Measurements from ENCODE around the gene NPHP4. TPM values are rescaled to one million over a fixed set of nuclear protein-coding genes. Genes with fewer than 3 reads are reported as not detected.

The NPHP4 gene
- polyA plus RNA-seq, 1 donor (not counting 4 experiments of a cell fraction or from before 2014, with no cell fraction given), result 3.7 TPM

DNA sequence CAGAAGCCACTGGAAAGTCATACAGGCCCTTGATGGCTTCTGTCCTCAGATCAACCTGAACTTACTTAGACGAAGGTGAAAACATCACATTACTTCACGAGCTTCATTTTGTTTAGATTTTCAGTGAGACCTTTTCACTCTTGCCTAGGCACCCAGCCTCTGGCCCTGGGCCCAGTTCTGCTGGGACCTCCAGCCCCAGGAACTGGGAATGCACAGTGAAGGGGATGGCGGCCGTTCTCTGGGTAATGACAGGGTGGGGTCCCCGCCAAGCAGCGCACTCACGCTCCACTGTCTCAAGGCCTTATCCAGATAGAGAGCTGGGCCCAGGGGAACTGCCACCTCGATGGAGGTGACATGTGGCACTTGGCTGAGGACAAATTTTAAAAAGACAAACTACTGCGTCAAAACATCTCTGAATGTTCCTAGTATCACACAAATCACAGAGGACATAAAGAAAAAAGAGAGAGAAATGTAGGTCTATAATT, 54.8 kb downstream of the NPHP4 start:
- Histone ChIP-seq H3K9me3 (ENCODE audit: control insufficient read depth, low read depth, low read length) (no peaks in the 10 kb centered on the region), H3K27ac (ENCODE audit: control insufficient read depth, insufficient read depth, low read length) (no peak overlapping the region), H3K79me2 (ENCODE audit: control insufficient read depth, insufficient read depth, low read length) (no peaks in the 10 kb centered on the region), H3K4me1 (ENCODE audit: control insufficient read depth, extremely low read depth, insufficient read depth, low read length) (peaks cover 9% of the 10 kb centered on the region), H3K9me1 (ENCODE audit: control insufficient read depth, extremely low read depth, insufficient read depth, low read length) (no peaks in the 10 kb centered on the region), H3K36me3 (ENCODE audit: control insufficient read depth in 2 of 2, extremely low read depth in 1 of 2, insufficient read depth in 2 of 2, low read length in 2 of 2) (peaks cover 0 to 4% of the 10 kb centered on the region in 2 experiments), H3K4me2 (ENCODE audit: control insufficient read depth, extremely low read depth, insufficient read depth, low read depth, low read length) (no peak overlapping the region), H4K20me1 (ENCODE audit: control insufficient read depth, extremely low read depth, insufficient read depth, low read length) (no peaks in the 10 kb centered on the region), H3K27me3 (ENCODE audit: control insufficient read depth, extremely low read depth, insufficient read depth, low read length) (no peaks in the 10 kb centered on the region), H3K4me3 (ENCODE audit: control insufficient read depth in 2 of 3, extremely low read depth in 1 of 3, insufficient read depth in 2 of 3, low read depth in 1 of 3, low read length in 3 of 3) (no peak overlapping the region), H2AFZ (ENCODE audit: control insufficient read depth, low read length) (no peak overlapping the region), H3K9ac (ENCODE audit: control insufficient read depth, extremely low read depth, insufficient read depth, low read length) (no peak overlapping the region)
- no peak for TF ChIP-seq EZH2 (IDR thresholded peaks at IDR 0.05; ENCODE audit: low read length)
- TF ChIP-seq, protein P1, sequence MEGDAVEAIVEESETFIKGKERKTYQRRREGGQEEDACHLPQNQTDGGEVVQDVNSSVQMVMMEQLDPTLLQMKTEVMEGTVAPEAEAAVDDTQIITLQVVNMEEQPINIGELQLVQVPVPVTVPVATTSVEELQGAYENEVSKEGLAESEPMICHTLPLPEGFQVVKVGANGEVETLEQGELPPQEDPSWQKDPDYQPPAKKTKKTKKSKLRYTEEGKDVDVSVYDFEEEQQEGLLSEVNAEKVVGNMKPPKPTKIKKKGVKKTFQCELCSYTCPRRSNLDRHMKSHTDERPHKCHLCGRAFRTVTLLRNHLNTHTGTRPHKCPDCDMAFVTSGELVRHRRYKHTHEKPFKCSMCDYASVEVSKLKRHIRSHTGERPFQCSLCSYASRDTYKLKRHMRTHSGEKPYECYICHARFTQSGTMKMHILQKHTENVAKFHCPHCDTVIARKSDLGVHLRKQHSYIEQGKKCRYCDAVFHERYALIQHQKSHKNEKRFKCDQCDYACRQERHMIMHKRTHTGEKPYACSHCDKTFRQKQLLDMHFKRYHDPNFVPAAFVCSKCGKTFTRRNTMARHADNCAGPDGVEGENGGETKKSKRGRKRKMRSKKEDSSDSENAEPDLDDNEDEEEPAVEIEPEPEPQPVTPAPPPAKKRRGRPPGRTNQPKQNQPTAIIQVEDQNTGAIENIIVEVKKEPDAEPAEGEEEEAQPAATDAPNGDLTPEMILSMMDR (optimal IDR thresholded peaks at IDR 0.05 in 1 of 3, IDR thresholded peaks at IDR 0.05 in 1 of 3, conservative IDR thresholded peaks at IDR 0.05 in 1 of 3; ENCODE audit: extremely low read depth in 1 of 3, insufficient read depth in 2 of 3, low read length in 3 of 3), result no peak
- dilution Hi-C loops (cut with MboI; ENCODE audit: extremely low pct_ligation_motif_present, low sequenced_read_pairs), result no loop called here
- DNase-seq (ENCODE audit: low read depth, low spot score) (no peak), FAIRE-seq (no peak)

DNA sequence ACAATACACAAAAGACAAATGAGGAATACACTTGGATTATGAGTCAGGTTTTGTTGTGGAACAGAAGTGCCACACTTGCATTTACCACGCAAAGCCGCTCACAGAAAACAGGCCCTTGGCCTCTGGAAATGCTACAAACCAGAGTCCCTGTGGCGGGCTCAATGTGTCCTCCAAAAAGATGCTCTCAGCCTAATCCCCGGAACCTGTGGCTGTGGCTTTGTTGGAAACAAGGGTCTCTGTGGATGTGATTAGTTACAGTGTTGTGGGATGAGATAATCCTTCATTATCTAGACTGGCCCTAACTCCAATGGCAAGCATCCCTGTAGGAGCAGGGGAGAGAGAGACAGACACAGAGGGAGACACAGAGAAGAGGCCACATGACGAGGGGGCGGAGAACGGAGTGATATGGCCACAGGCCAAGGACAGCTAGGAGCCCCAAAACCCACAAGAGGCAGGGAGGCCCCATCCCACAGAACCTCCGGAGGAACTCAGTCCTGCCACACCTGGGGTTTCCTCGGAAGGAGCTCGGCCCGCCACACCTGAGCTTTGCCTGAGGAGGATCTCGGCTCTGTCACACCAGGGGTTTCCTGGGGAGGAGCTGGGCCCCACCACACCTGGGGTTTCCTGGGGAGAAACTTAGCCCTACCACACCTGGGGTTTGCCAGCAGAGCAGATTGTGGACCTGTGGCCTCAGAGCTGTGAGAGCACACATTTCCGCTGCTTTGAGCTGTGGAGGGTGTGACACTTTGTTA, 55.4 kb downstream of the NPHP4 start:
- no peaks in the 10 kb centered on the region for H4K20me1 ChIP-seq (ENCODE audit: control insufficient read depth, extremely low read depth, insufficient read depth, low read length)
- no peaks in the 10 kb centered on the region for H3K27me3 ChIP-seq (ENCODE audit: control insufficient read depth, extremely low read depth, insufficient read depth, low read length)
- no peak overlapping the region for H3K27ac ChIP-seq (ENCODE audit: control insufficient read depth, insufficient read depth, low read length)
- FAIRE-seq (no peak), DNase-seq (ENCODE audit: low read depth, low spot score) (no peak)
- H3K9ac ChIP-seq (ENCODE audit: control insufficient read depth, extremely low read depth, insufficient read depth, low read length), result no peak overlapping the region
- H3K36me3 ChIP-seq (ENCODE audit: control insufficient read depth in 2 of 2, extremely low read depth in 1 of 2, insufficient read depth in 2 of 2, low read length in 2 of 2), result peaks cover 0 to 4% of the 10 kb centered on the region in 2 experiments
- H3K79me2 ChIP-seq (ENCODE audit: control insufficient read depth, insufficient read depth, low read length), result no peaks in the 10 kb centered on the region
- no peaks in the 10 kb centered on the region for H3K9me1 ChIP-seq (ENCODE audit: control insufficient read depth, extremely low read depth, insufficient read depth, low read length)
- no peak overlapping the region for H3K4me2 ChIP-seq (ENCODE audit: control insufficient read depth, extremely low read depth, insufficient read depth, low read depth, low read length)
- H2AFZ ChIP-seq (ENCODE audit: control insufficient read depth, low read length), result no peak overlapping the region
- H3K4me1 ChIP-seq (ENCODE audit: control insufficient read depth, extremely low read depth, insufficient read depth, low read length), result peaks cover 9% of the 10 kb centered on the region
- H3K4me3 ChIP-seq (ENCODE audit: control insufficient read depth in 2 of 3, extremely low read depth in 1 of 3, insufficient read depth in 2 of 3, low read depth in 1 of 3, low read length in 3 of 3), result no peak overlapping the region
- dilution Hi-C loops (cut with MboI; ENCODE audit: extremely low pct_ligation_motif_present, low sequenced_read_pairs), result no loop called here
- no peaks in the 10 kb centered on the region for H3K9me3 ChIP-seq (ENCODE audit: control insufficient read depth, low read depth, low read length)
- no peak for TF ChIP-seq EZH2 (IDR thresholded peaks at IDR 0.05; ENCODE audit: low read length)
- TF ChIP-seq, protein P1 (optimal IDR thresholded peaks at IDR 0.05 in 1 of 3, IDR thresholded peaks at IDR 0.05 in 1 of 3, conservative IDR thresholded peaks at IDR 0.05 in 1 of 3; ENCODE audit: extremely low read depth in 1 of 3, insufficient read depth in 2 of 3, low read length in 3 of 3), result no peak
